MG63 (cell line): ENCODE measurements around the gene GRK5. TPM values are rescaled to one million over a fixed set of nuclear protein-coding genes. Genes with fewer than 3 reads are reported as not detected.

Source experiments
- DNase-seq: peaks from one replicate; pipeline ENCODE4 v3.0.0-alpha.2; 2020
- H3K27me3 ChIP-seq: fragments of 250-450 bp; sonication (Bioruptor Pico); 2 replicates; pipeline ENCODE4 v1.5.1; 2020; ENCODE audit warnings: mild to moderate bottlenecking, moderate library complexity
- H3K36me3 ChIP-seq: fragments of 250-450 bp; sonication (Bioruptor Pico); 2 replicates; pipeline ENCODE4 v1.5.1; 2020; ENCODE audit warnings: mild to moderate bottlenecking, moderate library complexity
- H3K4me3 ChIP-seq: fragments of 250-450 bp; sonication (Bioruptor Pico); 2 replicates; pipeline ENCODE4 v1.5.1; 2020; ENCODE audit warnings: mild to moderate bottlenecking, moderate library complexity
- H3K9me3 ChIP-seq: fragments of 250-450 bp; sonication (Bioruptor Pico); 2 replicates; pipeline ENCODE4 v1.5.1; 2020; ENCODE audit warnings: mild to moderate bottlenecking, moderate library complexity
- total RNA-seq: library from RNA; depleted of rRNA; stranded (reverse); fragments of >200 nt; shearing (Covaris generic); gene quantifications from 2 replicates; pipeline ENCODE4 v1.2.3, GENCODE V29; 2014; ENCODE audit warnings: low replicate concordance

GRK5 gene
- total RNA-seq, 1 experiment from 2014 or later: 22.8 TPM

DNA sequence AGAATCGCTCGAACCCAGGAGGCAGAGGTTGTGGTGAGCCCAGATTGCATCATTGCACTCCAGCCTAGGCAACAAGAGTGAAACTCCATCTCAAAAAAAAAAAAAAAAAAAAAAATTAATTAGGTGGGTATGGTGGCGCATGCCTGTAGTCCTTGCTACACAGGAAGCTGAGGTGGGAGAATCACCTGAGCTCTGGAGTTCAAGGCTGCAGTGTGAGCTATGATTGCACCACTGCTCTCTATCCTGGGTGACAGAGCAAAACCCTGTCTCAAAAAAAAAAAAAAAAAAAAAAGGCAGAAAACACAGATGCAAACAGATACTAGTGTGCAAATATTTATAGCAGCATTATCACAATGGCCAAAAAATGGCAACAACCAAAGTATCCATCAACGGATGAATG is 200.7 kb downstream of the GRK5 start:
- Histone ChIP-seq H3K36me3 (no peaks in the 10 kb centered on the region), H3K27me3 (no peaks in the 10 kb centered on the region), H3K4me3 (no peak overlapping the region), H3K9me3 (no peaks in the 10 kb centered on the region)
- no peak for DNase-seq

- Histone ChIP-seq H3K27me3 (no peaks in the 10 kb centered on the region), H3K9me3 (no peaks in the 10 kb centered on the region), H3K4me3 (no peak overlapping the region), H3K36me3 (no peaks in the 10 kb centered on the region)
- no peak for DNase-seq
These were observed 201.6 kb downstream of the GRK5 start for GRCh38 chr10:119408969-119409371.

GRCh38 chr10:119409385-119409784 is 202.0 kb downstream of the GRK5 start:
- DNase-seq: no peak

GRCh38 chr10:119409906-119410305 is 202.5 kb downstream of the GRK5 start:
- H3K36me3 ChIP-seq: no peaks in the 10 kb centered on the region
- no peaks in the 10 kb centered on the region for H3K9me3 ChIP-seq
- H3K4me3 ChIP-seq: no peak overlapping the region
- H3K27me3 ChIP-seq: no peaks in the 10 kb centered on the region
- DNase-seq: no peak

More at GRCh38 chr10:119409385-119409784, 202.0 kb downstream of the GRK5 start:
- Histone ChIP-seq H3K9me3 (no peaks in the 10 kb centered on the region), H3K36me3 (no peaks in the 10 kb centered on the region), H3K4me3 (no peak overlapping the region), H3K27me3 (no peaks in the 10 kb centered on the region)

GRCh38 chr10:119410361-119411116 is 203.2 kb downstream of the GRK5 start:
- Histone ChIP-seq H3K36me3 (no peaks in the 10 kb centered on the region), H3K27me3 (no peaks in the 10 kb centered on the region), H3K4me3 (no peak overlapping the region), H3K9me3 (no peaks in the 10 kb centered on the region)
- DNase-seq: no peak

GRCh38 chr10:119412244-119413092 is 205.1 kb downstream of the GRK5 start:
- Histone ChIP-seq H3K36me3 (no peaks in the 10 kb centered on the region), H3K9me3 (no peaks in the 10 kb centered on the region), H3K4me3 (no peak overlapping the region), H3K27me3 (no peaks in the 10 kb centered on the region)
- DNase-seq: no peak

GRCh38 chr10:119413093-119413453 is 205.7 kb downstream of the GRK5 start:
- H3K4me3 ChIP-seq: no peak overlapping the region
- H3K9me3 ChIP-seq: no peaks in the 10 kb centered on the region
- H3K27me3 ChIP-seq: no peaks in the 10 kb centered on the region
- no peaks in the 10 kb centered on the region for H3K36me3 ChIP-seq
- DNase-seq: no peak

DNA sequence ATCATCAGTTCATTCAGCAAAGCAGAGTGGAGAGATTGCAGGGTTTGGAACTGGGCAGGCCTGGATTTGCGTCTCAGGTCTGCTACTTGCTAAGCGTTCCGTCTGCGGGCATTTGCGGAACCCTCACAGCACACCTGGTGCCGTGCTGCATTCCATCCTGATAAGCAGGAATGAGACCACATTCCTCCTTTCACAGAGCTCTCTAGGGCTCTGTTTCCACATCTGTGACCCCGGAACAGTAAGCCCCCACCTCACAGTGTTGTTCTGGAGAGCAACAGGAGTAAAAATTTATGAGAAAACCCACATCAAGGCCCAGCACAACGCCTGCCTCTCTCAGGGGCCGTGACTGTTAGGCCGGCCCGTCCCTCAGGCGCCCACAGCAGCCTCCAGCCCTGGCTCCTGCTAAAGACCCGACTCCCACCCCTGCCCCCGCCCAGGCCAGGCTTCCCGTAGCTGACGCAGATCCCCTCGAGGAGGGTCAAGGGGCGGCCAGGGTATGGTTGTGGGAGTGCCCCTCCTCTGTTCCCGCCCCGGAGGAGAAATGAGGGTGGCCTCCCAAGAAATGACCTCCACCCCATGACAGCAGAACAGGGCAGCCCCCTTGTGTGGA is 206.2 kb downstream of the GRK5 start:
- H3K4me3 ChIP-seq: no peak overlapping the region
- no peaks in the 10 kb centered on the region for H3K27me3 ChIP-seq
- H3K36me3 ChIP-seq: no peaks in the 10 kb centered on the region
- no peaks in the 10 kb centered on the region for H3K9me3 ChIP-seq
- no peak for DNase-seq

DNA sequence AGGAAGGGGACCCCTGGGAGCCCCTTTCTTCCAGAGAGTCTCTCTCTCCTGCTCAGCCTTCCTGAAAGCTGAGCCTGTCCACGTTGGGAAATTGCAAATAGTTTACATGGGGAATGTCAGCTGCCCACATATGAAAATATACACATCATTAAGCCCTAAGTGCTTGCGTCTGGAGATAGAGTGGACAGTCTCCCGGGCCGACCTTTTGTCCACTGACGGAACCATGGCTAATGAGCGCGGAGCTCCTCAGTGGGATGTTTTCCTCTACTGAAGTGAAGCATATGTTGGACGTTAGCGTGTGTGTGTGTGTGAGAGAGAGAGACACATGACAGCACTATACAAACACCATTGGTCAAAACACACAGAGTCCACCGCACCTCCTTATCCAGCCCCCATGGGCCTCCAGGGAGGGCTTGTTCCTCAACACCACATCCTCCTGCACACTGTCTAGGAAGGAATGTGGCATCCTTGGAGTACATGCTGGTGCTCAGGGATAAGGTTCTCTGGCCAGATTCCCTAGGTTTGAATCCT is 206.8 kb downstream of the GRK5 start:
- Histone ChIP-seq H3K36me3 (no peaks in the 10 kb centered on the region), H3K4me3 (no peak overlapping the region), H3K9me3 (no peaks in the 10 kb centered on the region), H3K27me3 (no peaks in the 10 kb centered on the region)
- no peak for DNase-seq

DNA sequence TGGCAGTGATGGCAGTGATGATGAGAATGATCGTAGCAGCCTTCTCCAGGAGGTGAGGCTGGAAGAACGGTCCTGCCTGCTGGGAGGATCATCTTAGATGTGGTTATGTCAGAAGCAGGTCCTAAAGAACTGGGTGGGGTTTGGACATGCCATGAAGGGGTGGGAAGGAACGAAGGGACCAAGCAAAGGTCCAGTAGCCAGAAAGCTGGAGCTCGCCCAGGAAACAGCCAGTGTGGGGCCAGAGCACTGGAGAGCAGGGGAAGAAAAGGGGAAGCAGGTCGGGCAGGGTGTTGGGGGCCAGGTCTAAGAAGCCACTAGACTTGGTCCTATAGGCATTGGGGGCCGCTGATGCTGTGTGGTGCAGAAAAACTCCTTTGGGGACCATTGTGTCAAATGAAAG is 207.8 kb downstream of the GRK5 start:
- no peak overlapping the region for H3K4me3 ChIP-seq
- H3K9me3 ChIP-seq: no peaks in the 10 kb centered on the region
- DNase-seq: no peak
- H3K27me3 ChIP-seq: no peaks in the 10 kb centered on the region
- no peaks in the 10 kb centered on the region for H3K36me3 ChIP-seq

- Histone ChIP-seq H3K4me3 (no peak overlapping the region), H3K36me3 (no peaks in the 10 kb centered on the region), H3K9me3 (no peaks in the 10 kb centered on the region), H3K27me3 (no peaks in the 10 kb centered on the region)
- no peak for DNase-seq
These were observed 208.4 kb downstream of the GRK5 start for GRCh38 chr10:119415536-119416503.

GRCh38 chr10:119416855-119417254 is 209.5 kb downstream of the GRK5 start:
- Histone ChIP-seq H3K36me3 (no peaks in the 10 kb centered on the region), H3K27me3 (no peaks in the 10 kb centered on the region), H3K9me3 (no peaks in the 10 kb centered on the region), H3K4me3 (no peak overlapping the region)
- peak; percentile 46 for DNase-seq

- Histone ChIP-seq H3K4me3 (no peak overlapping the region), H3K9me3 (no peaks in the 10 kb centered on the region), H3K27me3 (no peaks in the 10 kb centered on the region), H3K36me3 (no peaks in the 10 kb centered on the region)
- no peak for DNase-seq
These were observed 210.5 kb downstream of the GRK5 start for GRCh38 chr10:119417852-119418251.

GRCh38 chr10:119418362-119418761 is 211.0 kb downstream of the GRK5 start:
- no peaks in the 10 kb centered on the region for H3K9me3 ChIP-seq
- H3K4me3 ChIP-seq: no peak overlapping the region
- DNase-seq: no peak

DNA sequence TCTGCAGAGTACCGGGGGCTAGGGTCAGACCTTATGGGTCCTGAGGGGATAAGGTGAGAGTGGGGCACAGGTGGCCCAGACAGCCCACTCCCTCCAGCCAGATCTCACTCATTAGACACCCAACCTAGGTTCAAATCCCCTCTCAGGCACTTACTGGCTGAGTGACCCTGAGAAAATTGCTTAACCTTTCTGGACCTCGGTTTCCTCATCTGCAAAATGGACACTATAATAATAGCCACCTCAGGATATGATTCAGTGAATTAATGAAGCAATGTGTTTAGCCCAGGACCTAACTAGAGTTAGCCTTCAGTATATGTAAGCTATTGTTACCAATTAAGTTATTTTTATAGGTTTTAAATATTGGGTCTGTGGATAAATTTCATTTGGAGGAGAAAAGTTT is 212.6 kb downstream of the GRK5 start:
- Histone ChIP-seq H3K9me3 (no peaks in the 10 kb centered on the region), H3K4me3 (no peak overlapping the region), H3K27me3 (no peaks in the 10 kb centered on the region), H3K36me3 (no peaks in the 10 kb centered on the region)
- no peak for DNase-seq

More at GRCh38 chr10:119418362-119418761, 211.0 kb downstream of the GRK5 start:
- H3K36me3 ChIP-seq: no peaks in the 10 kb centered on the region
- no peaks in the 10 kb centered on the region for H3K27me3 ChIP-seq
